Psoas muscle (tissue), 8 donors: ENCODE results near the gene METTL18. TPM values are rescaled to one million over a fixed set of nuclear protein-coding genes. Genes with fewer than 3 reads are reported as not detected.

Experiments used
- ATAC-seq, 4 donors: fragments of 200-7000 bp; cut with Tn5 transposase; one replicate each; pipeline ENCODE4 v1.9.1; 2020; ENCODE audit warnings: moderate library complexity in 3 of 4, mild to moderate bottlenecking in 2 of 4
- DNase-seq, 2 donors: peaks; one replicate each; pipeline ENCODE4 v3.0.0-alpha.2; 2020
- H3K27ac ChIP-seq: fragments of 200-600 bp; one replicate; pipeline ENCODE4 v1.8.0; 2022
- H3K27me3 ChIP-seq, 3 donors: fragments of 200-600 bp in 1 of 3; one replicate each; pipeline versions ENCODE4 v1.6.1 to v1.8.0; 2013 to 2022; ENCODE audit warnings: low read length in 2 of 3, mild to moderate bottlenecking in 2 of 3, moderate library complexity in 1 of 3; ENCODE audit not compliant: insufficient read depth in 3 of 3
- H3K36me3 ChIP-seq, 2 donors: fragments of 200-600 bp in 1 of 2; one replicate each; pipeline versions ENCODE4 v1.6.1 to v1.8.0; 2013 to 2022; ENCODE audit warnings: low read depth in 1 of 2, mild to moderate bottlenecking in 1 of 2, moderate library complexity in 1 of 2; ENCODE audit not compliant: insufficient read depth in 1 of 2
- H3K4me1 ChIP-seq: fragments of 200-600 bp; one replicate; pipeline ENCODE4 v1.8.0; 2022
- H3K4me3 ChIP-seq: fragments of 200-600 bp; one replicate; pipeline ENCODE4 v1.8.0; 2022; ENCODE audit warnings: mild to moderate bottlenecking
- H3K9me3 ChIP-seq: fragments of 200-600 bp; one replicate; pipeline ENCODE4 v1.8.0; 2022
- WGBS, 3 donors: extraction: QIAGEN DNeasy Blood & Tissue Kit; methylation state at CpG; one replicate each; pipeline versions ENCODE4 v1.1.6 to v1.1.7; 2013; 5-methylcytosine and 5-hydroxymethylcytosine counted together
- intact Hi-C, 2 donors: fragments of 100-400 bp; cut with DNase I; formaldehyde crosslinking; loops; one replicate each; pipeline versions ENCODE4 v1.11.0 to v1.14.2; 2022
- polyA plus RNA-seq, 3 donors: library from polyadenylated mRNA; stranded (reverse); fragments of 200-250 nt; gene quantifications; one replicate each; pipeline ENCODE4 v1.2.3, GENCODE V29; 2013
- total RNA-seq, 4 donors: library from RNA; stranded (reverse); fragmentation: NEBNext Ultra II Directional in 2 of 4; extraction: Animal tissue kit (Norgen Biotek cat#: 25700) in 2 of 4; gene quantifications; one replicate each; pipeline versions ENCODE4 v1.2.1 to v1.2.4, GENCODE V29; 2021 to 2023
- TF ChIP-seq, protein P1 (sequence below): fragments of 200-600 bp; IDR thresholded peaks from one replicate; pipeline ENCODE4 v1.8.0; 2022; ENCODE audit warnings: antibody characterized with exemption
- donor health status: healthy with polysubstance abuse.
- donor health status: DM: no; HTN: no; CAD: no; lungs with moderate emphysema.
- donor health status: Bipolar disorder and iron deficiency.
- donor health status: healthy.
- donor health status: DM: yes; HTN: yes; CAD: no.
- donor health status: DM: no; HTN: no; CAD: no.
- donor health status: DM: no; HTN: no; CAD: no.
- donor health status: DM: yes; HTN: yes; CAD: no.

The METTL18 gene
- total and polyA plus RNA-seq, 7 donors: 3.4 to 8.4 (median 4.8) TPM

- H3K9me3 ChIP-seq: no peaks in the 10 kb centered on the region
- WGBS, 3 donors: 97 to 98% (median 98%) methylated on average over 1 of the region's 1 CpG
- intact Hi-C loops: no loop called here
- ATAC-seq: no peak
- no peaks in the 10 kb centered on the region for H3K4me1 ChIP-seq
- DNase-seq: no peak
- peaks cover 0 to 37% of the 10 kb centered on the region in 2 donors for H3K36me3 ChIP-seq
- H3K27me3 ChIP-seq: no peaks in the 10 kb centered on the region
- H3K27ac ChIP-seq: no peak overlapping the region
- TF ChIP-seq, protein P1, sequence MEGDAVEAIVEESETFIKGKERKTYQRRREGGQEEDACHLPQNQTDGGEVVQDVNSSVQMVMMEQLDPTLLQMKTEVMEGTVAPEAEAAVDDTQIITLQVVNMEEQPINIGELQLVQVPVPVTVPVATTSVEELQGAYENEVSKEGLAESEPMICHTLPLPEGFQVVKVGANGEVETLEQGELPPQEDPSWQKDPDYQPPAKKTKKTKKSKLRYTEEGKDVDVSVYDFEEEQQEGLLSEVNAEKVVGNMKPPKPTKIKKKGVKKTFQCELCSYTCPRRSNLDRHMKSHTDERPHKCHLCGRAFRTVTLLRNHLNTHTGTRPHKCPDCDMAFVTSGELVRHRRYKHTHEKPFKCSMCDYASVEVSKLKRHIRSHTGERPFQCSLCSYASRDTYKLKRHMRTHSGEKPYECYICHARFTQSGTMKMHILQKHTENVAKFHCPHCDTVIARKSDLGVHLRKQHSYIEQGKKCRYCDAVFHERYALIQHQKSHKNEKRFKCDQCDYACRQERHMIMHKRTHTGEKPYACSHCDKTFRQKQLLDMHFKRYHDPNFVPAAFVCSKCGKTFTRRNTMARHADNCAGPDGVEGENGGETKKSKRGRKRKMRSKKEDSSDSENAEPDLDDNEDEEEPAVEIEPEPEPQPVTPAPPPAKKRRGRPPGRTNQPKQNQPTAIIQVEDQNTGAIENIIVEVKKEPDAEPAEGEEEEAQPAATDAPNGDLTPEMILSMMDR: no peak
- H3K4me3 ChIP-seq: no peak overlapping the region
Measured at GRCh38 chr1:169834869-169835268, 40.2 kb upstream of the METTL18 start.

DNA sequence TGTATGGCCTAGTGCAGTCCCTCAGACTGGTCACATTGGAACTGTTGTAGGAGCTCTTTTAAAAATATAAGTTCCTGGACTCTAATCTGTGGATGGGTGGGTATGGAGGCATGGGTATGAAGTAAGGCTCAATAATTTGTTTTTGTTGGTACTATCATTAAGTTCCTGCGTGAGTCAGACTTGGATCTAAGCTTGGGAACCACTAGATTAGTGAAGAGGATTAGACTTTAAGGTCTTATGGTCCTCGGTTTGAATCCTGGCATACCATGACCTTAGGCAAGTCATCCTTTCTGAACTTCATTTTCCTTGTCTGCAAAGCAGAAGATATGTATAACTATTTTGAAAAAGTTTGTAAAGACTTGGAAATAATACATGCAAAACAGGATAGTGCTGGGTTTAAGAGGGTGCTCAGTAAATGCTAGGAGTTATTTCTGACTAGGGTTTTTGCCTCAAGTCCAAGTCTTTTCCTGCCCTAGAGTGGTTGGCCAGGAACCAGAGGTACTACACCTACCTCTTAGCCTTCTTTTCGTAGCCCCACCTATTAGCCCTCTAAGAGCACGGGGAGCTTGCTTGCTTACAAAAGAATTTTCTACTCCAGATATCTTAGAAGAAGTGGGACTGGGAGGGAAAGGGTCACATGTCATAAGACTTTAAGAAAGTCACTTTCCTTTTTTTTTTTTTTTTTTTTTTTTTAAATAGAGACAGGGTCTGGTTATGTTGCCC, 38.6 kb upstream of the METTL18 start:
- 71 to 94% (median 87%) methylated on average over 4 of the region's 4 CpGs for WGBS, 3 donors

DNA sequence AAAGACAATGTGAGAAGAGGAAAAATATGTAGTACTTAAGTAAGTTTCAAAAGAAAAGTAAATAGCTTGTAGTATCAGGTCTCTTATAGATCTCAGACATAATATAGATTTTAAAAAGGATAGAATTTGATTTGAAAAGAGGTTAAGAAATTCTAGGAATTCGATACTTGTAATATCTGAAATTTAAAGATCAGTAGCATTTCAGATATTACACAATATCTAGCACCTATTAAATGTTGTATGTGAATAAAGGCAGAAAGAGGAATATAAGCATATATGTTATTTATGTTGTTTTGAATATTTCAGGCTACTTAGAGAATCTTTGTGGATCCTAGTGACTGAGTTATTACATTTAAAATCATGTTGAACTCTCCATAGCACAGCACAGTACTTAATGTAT, 35.0 kb upstream of the METTL18 start:
- intact Hi-C loops: no loop called here
- 96 to 100% (median 98%) methylated on average over 1 of the region's 1 CpG for WGBS, 3 donors
- TF ChIP-seq, protein P1: no peak
- peaks cover 0 to 77% of the 10 kb centered on the region in 2 donors for H3K36me3 ChIP-seq
- no peak overlapping the region for H3K27ac ChIP-seq
- no peaks in the 10 kb centered on the region for H3K4me1 ChIP-seq
- DNase-seq: no peak
- ATAC-seq: no peak
- H3K4me3 ChIP-seq: no peak overlapping the region
- no peaks in the 10 kb centered on the region for H3K9me3 ChIP-seq
- H3K27me3 ChIP-seq: no peaks in the 10 kb centered on the region

More for the DNA sequence above, 38.6 kb upstream of the METTL18 start:
- TF ChIP-seq, protein P1: no peak
- Histone ChIP-seq H3K36me3 (peaks cover 0 to 46% of the 10 kb centered on the region in 2 donors), H3K27ac (no peak overlapping the region), H3K4me3 (no peak overlapping the region), H3K4me1 (no peaks in the 10 kb centered on the region), H3K9me3 (no peaks in the 10 kb centered on the region), H3K27me3 (no peaks in the 10 kb centered on the region)
- DNase-seq (no peak), ATAC-seq (no peak)
- intact Hi-C loops: no loop called here

DNA sequence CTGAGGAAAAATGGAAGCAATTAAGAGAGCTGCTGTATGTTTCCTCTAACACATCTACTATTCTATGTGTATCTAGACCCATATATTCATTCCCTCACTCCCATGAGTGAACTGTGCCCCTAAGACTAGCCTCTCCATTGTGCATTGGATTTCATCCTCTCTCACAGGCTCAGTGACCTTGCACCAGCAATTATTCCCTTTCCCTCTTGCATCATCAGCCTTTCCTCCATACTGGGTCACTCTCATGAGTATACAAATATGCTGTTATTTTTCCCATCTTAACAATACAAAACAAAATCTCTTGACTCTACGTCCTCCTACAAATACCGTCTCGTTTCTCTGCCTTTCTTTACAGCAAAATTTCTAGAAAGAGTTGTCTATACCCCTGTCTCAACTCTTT, 29.4 kb upstream of the METTL18 start:
- 95 to 98% (median 97%) methylated on average over 3 of the region's 3 CpGs for WGBS, 3 donors
- peaks cover 0 to 60% of the 10 kb centered on the region in 2 donors for H3K36me3 ChIP-seq
- H3K9me3 ChIP-seq: no peaks in the 10 kb centered on the region
- H3K27me3 ChIP-seq: no peaks in the 10 kb centered on the region
- intact Hi-C loops: loop anchor here in 1 of 2 donors (5.0 kb wide), 1 partner anchor 43 kb away; no protein-coding TSS in a partner anchor
- no peaks in the 10 kb centered on the region for H3K4me1 ChIP-seq
- H3K27ac ChIP-seq: no peak overlapping the region
- no peak overlapping the region for H3K4me3 ChIP-seq
- TF ChIP-seq, protein P1: no peak
- no peak for ATAC-seq
- DNase-seq: no peak
